Measurements from ENCODE around the gene TRIM23. TPM values are rescaled to one million over a fixed set of nuclear protein-coding genes. Genes with fewer than 3 reads are reported as not detected.
A peak's percentile ranks its signal among the peaks of the same experiment; 100 is the strongest.

The TRIM23 gene
- total and polyA plus RNA-seq, 2 experiments from 2014 or later: 14.9 to 18.7 TPM

- peaks cover 4% of the 10 kb centered on the region for H3K36me3 ChIP-seq
- H3K4me3 ChIP-seq: peak overlapping the region; percentile 89
- TF ChIP-seq, protein P1, sequence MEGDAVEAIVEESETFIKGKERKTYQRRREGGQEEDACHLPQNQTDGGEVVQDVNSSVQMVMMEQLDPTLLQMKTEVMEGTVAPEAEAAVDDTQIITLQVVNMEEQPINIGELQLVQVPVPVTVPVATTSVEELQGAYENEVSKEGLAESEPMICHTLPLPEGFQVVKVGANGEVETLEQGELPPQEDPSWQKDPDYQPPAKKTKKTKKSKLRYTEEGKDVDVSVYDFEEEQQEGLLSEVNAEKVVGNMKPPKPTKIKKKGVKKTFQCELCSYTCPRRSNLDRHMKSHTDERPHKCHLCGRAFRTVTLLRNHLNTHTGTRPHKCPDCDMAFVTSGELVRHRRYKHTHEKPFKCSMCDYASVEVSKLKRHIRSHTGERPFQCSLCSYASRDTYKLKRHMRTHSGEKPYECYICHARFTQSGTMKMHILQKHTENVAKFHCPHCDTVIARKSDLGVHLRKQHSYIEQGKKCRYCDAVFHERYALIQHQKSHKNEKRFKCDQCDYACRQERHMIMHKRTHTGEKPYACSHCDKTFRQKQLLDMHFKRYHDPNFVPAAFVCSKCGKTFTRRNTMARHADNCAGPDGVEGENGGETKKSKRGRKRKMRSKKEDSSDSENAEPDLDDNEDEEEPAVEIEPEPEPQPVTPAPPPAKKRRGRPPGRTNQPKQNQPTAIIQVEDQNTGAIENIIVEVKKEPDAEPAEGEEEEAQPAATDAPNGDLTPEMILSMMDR (IDR thresholded peaks at IDR 0.05; ENCODE audit: low read depth, low read length): no peak
- peak overlapping the region; percentile 96 for H3K27ac ChIP-seq
- H3K4me1 ChIP-seq (ENCODE audit: low read depth): peaks cover 18% of the 10 kb centered on the region
- no peaks in the 10 kb centered on the region for H3K9me3 ChIP-seq (ENCODE audit: low read depth)
- H3K27me3 ChIP-seq: no peaks in the 10 kb centered on the region
- DNase-seq (ENCODE audit: low read depth in 1 of 2, low spot score in 1 of 2): peak in 1 of 2 donors; percentile 23
These were observed 60.4 kb downstream of the TRIM23 start for GRCh38 chr5:65563777-65564176.

- Histone ChIP-seq H3K27me3 (no peaks in the 10 kb centered on the region), H3K9me3 (ENCODE audit: low read depth) (no peaks in the 10 kb centered on the region), H3K36me3 (no peaks in the 10 kb centered on the region), H3K27ac (peak within 1 kb of the TSS; percentile 96), H3K4me3 (peak within 1 kb of the TSS; percentile 89), H3K4me1 (ENCODE audit: low read depth) (peaks cover 18% of the 10 kb centered on the region)
- TF ChIP-seq, protein P1 (IDR thresholded peaks at IDR 0.05; ENCODE audit: low read depth, low read length): no peak
- DNase-seq (ENCODE audit: low read depth in 1 of 2, low spot score in 1 of 2): peak; percentile 96
These were observed 61.1 kb downstream of the TRIM23 start, which contains the start of the genes CENPK and PPWD1 for GRCh38 chr5:65562731-65563701. CENPK (minus strand) TSS chr5:65563168; CDS start chr5:65554907, 8,261 bp downstream. PPWD1 (plus strand) TSS chr5:65563296; CDS start chr5:65563311, 15 bp downstream.

- TF ChIP-seq, protein P1 (IDR thresholded peaks at IDR 0.05; ENCODE audit: low read depth, low read length): no peak
- Histone ChIP-seq H3K4me3 (no peak overlapping the region), H3K36me3 (no peaks in the 10 kb centered on the region), H3K27ac (no peak overlapping the region), H3K27me3 (no peaks in the 10 kb centered on the region), H3K9me3 (ENCODE audit: low read depth) (no peaks in the 10 kb centered on the region), H3K4me1 (ENCODE audit: low read depth) (peaks cover under 1% of the 10 kb centered on the region)
- DNase-seq (ENCODE audit: low read depth in 1 of 2, low spot score in 1 of 2): no peak
These were observed 67.4 kb downstream of the TRIM23 start for GRCh38 chr5:65556718-65557117.

- TF ChIP-seq, protein P1 (IDR thresholded peaks at IDR 0.05; ENCODE audit: low read depth, low read length): no peak
These were observed 68.0 kb downstream of the TRIM23 start for GRCh38 chr5:65556181-65556580.

DNA sequence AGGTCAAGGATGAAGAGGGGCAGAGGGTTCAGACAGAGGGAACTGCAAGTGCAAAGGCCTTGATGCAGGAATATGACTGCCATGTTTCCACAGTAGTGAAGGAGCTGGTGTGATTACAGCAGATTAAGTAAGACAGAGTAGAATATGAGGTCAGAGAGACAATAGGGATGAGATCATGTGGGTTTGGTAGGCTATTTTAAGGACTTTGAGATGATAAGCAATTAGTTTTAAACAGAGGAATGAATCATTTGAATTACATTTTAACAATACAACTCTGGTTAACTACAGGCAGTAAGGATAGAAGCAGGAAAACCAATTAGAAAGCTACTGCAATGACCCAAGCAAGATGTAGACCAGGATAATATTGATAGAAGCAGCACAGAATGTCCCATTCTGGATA is 68.8 kb downstream of the TRIM23 start:
- DNase-seq (ENCODE audit: low read depth in 1 of 2, low spot score in 1 of 2): peak in 1 of 2 donors; percentile 22
- no peak overlapping the region for H3K27ac ChIP-seq
- TF ChIP-seq, protein P1 (IDR thresholded peaks at IDR 0.05; ENCODE audit: low read depth, low read length): no peak

More at GRCh38 chr5:65556181-65556580, 68.0 kb downstream of the TRIM23 start:
- Histone ChIP-seq H3K4me3 (no peak overlapping the region), H3K27me3 (no peaks in the 10 kb centered on the region), H3K4me1 (ENCODE audit: low read depth) (no peaks in the 10 kb centered on the region), H3K36me3 (no peaks in the 10 kb centered on the region), H3K9me3 (ENCODE audit: low read depth) (no peaks in the 10 kb centered on the region), H3K27ac (no peak overlapping the region)
- DNase-seq (ENCODE audit: low read depth in 1 of 2, low spot score in 1 of 2): no peak

More for the DNA sequence above, 68.8 kb downstream of the TRIM23 start:
- H3K4me1 ChIP-seq (ENCODE audit: low read depth): no peaks in the 10 kb centered on the region
- no peak overlapping the region for H3K4me3 ChIP-seq
- no peaks in the 10 kb centered on the region for H3K27me3 ChIP-seq
- H3K36me3 ChIP-seq: no peaks in the 10 kb centered on the region
- H3K9me3 ChIP-seq (ENCODE audit: low read depth): no peaks in the 10 kb centered on the region

Data from cardiac muscle cell (in vitro differentiated cells and primary cell).